ENCODE measurements around the gene TMEM39A.

The TMEM39A gene

GRCh38 chr3:119485563-119485962 lies 22.1 kb upstream of the TMEM39A start:
- no peak overlapping the region for H3K4me3 ChIP-seq (ENCODE audit: low read depth, low read length)
- DNase-seq (ENCODE audit: low read depth), result no peak
- TF ChIP-seq CTCF (IDR thresholded peaks at IDR 0.05; ENCODE audit: control insufficient read depth, extremely low read depth, insufficient read depth), result no peak

GRCh38 chr3:119483101-119483500 lies 19.7 kb upstream of the TMEM39A start:
- DNase-seq (ENCODE audit: low read depth), result no peak
- H3K4me3 ChIP-seq (ENCODE audit: low read depth, low read length), result no peak overlapping the region
- no peak for TF ChIP-seq CTCF (IDR thresholded peaks at IDR 0.05; ENCODE audit: control insufficient read depth, extremely low read depth, insufficient read depth)

GRCh38 chr3:119481079-119481478 lies 17.7 kb upstream of the TMEM39A start:
- no peak for DNase-seq (ENCODE audit: low read depth)
- H3K4me3 ChIP-seq (ENCODE audit: low read depth, low read length), result no peak overlapping the region
- TF ChIP-seq CTCF (IDR thresholded peaks at IDR 0.05; ENCODE audit: control insufficient read depth, extremely low read depth, insufficient read depth), result no peak

GRCh38 chr3:119470866-119471265 lies 7.5 kb upstream of the TMEM39A start:
- TF ChIP-seq CTCF (IDR thresholded peaks at IDR 0.05; ENCODE audit: control insufficient read depth, extremely low read depth, insufficient read depth), result no peak
- H3K4me3 ChIP-seq (ENCODE audit: low read depth, low read length), result no peak overlapping the region
- no peak for DNase-seq (ENCODE audit: low read depth)

GRCh38 chr3:119469418-119470189 lies 6.2 kb upstream of the TMEM39A start:
- H3K4me3 ChIP-seq (ENCODE audit: low read depth, low read length), result peak overlapping the region; percentile 90
- peak; percentile 25 for DNase-seq (ENCODE audit: low read depth)
- no peak for TF ChIP-seq CTCF (IDR thresholded peaks at IDR 0.05; ENCODE audit: control insufficient read depth, extremely low read depth, insufficient read depth)

GRCh38 chr3:119468041-119468440 lies 4.6 kb upstream of the TMEM39A start:
- no peak for DNase-seq (ENCODE audit: low read depth)
- TF ChIP-seq CTCF (IDR thresholded peaks at IDR 0.05; ENCODE audit: control insufficient read depth, extremely low read depth, insufficient read depth), result no peak
- H3K4me3 ChIP-seq (ENCODE audit: low read depth, low read length), result peak overlapping the region; percentile 90

- DNase-seq (ENCODE audit: low read depth), result no peak
- no peak for TF ChIP-seq CTCF (IDR thresholded peaks at IDR 0.05; ENCODE audit: control insufficient read depth, extremely low read depth, insufficient read depth)
- no peak overlapping the region for H3K4me3 ChIP-seq (ENCODE audit: low read depth, low read length)
Measured at GRCh38 chr3:119457246-119457645, 6.2 kb downstream of the TMEM39A start.
